Panc1 (cell line): Measurements from ENCODE around the gene RNF214. TPM values are rescaled to one million over a fixed set of nuclear protein-coding genes. Genes with fewer than 3 reads are reported as not detected.

ENCODE experiments used
- ATAC-seq: fragments of 200-7000 bp; cut with Tn5 transposase; 2 replicates; pipeline ENCODE4 v1.9.1; 2020; ENCODE audit warnings: mild to moderate bottlenecking, moderate library complexity
- BruUV-seq: library from RNA; stranded (reverse); fragments of 400-500 nt; replicated peaks from 2 replicates; lab custom pipeline; 2021; lab: Mats Ljungman, UMichigan
- CTCF ChIA-PET: fragments of 300-600 bp; sonication (Branson Sonifier 250); formaldehyde crosslinking; loops from one replicate; lab custom pipeline; 2022; ENCODE audit warnings: antibody characterized with exemption; lab: Charles Lee
- POLR2A ChIA-PET: fragments of 300-600 bp; sonication (Branson Sonifier 250); formaldehyde crosslinking; loops from one replicate; lab custom pipeline; 2022; ENCODE audit warnings: antibody characterized with exemption; lab: Charles Lee
- DNase-seq: peaks from one replicate; pipeline ENCODE4 v3.0.0-alpha.2; 2010; ENCODE audit warnings: low read depth, low spot score
- H3K27ac ChIP-seq: 2 replicates; pipeline ENCODE4 v1.5.1; 2011; ENCODE audit warnings: mild to moderate bottlenecking, low read length, inconsistent platforms
- H3K27me3 ChIP-seq: fragments of 200-500 bp; sonication (Bioruptor generic); 2 replicates; pipeline ENCODE4 v1.6.0; 2014; ENCODE audit warnings: low read length, inconsistent platforms; ENCODE audit not compliant: control insufficient read depth, insufficient read depth
- H3K36me3 ChIP-seq: fragments of 200-500 bp; sonication (Bioruptor generic); 2 replicates; pipeline ENCODE4 v1.5.1; 2014; ENCODE audit warnings: inconsistent platforms, mild to moderate bottlenecking, low read length, moderate library complexity; ENCODE audit not compliant: control insufficient read depth, insufficient read depth
- H3K4me1 ChIP-seq: 2 replicates; pipeline ENCODE4 v1.5.1; 2011; ENCODE audit warnings: inconsistent platforms, mild to moderate bottlenecking, low read length, moderate library complexity; ENCODE audit not compliant: control insufficient read depth, insufficient read depth
- H3K4me3 ChIP-seq, 2 experiments: 2 replicates each; pipeline ENCODE4 v1.5.1; 2011 to 2012; ENCODE audit warnings: low read depth in 2 of 2, low read length in 2 of 2, mild to moderate bottlenecking in 2 of 2, inconsistent platforms in 1 of 2, moderate library complexity in 1 of 2
- H3K9me3 ChIP-seq: fragments of 200-500 bp; sonication (Bioruptor generic); 2 replicates; pipeline ENCODE4 v1.5.1; 2014; ENCODE audit warnings: low read depth, mild to moderate bottlenecking, inconsistent platforms, low read length, moderate library complexity; ENCODE audit not compliant: control insufficient read depth, insufficient read depth
- POLR2AphosphoS5 ChIP-seq: IDR thresholded peaks from 2 replicates; pipeline ENCODE4 v1.6.1; 2012; ENCODE audit warnings: mild to moderate bottlenecking, low read depth, low read length, moderate library complexity
- SIN3A ChIP-seq: IDR thresholded peaks from 2 replicates; pipeline ENCODE4 v1.6.1; 2012; ENCODE audit warnings: low read depth, mild to moderate bottlenecking, low read length, moderate library complexity, borderline replicate concordance; ENCODE audit not compliant: insufficient read depth
- TCF7L2 ChIP-seq: IDR thresholded peaks from 2 replicates; pipeline ENCODE4 v1.6.1; 2011; ENCODE audit warnings: mild to moderate bottlenecking, low read depth, low read length, inconsistent platforms
- in situ Hi-C: cut with HindIII; loops from 2 replicates; pipeline ENCODE4 v1.10.0; 2016; ENCODE audit warnings: low sequenced_read_pairs, low pct_unique_long_range_greater_than_20kb
- intact Hi-C: fragments of 100-400 bp; cut with micrococcal nuclease; formaldehyde crosslinking; loops from one replicate; pipeline ENCODE4 v1.10.0; 2022; ENCODE audit not compliant: unreplicated experiment
- total RNA-seq: library from RNA; stranded (reverse); gene quantifications from one replicate; pipeline ENCODE4 v1.2.1, GENCODE V29; 2021; ENCODE audit not compliant: unreplicated experiment
- TF ChIP-seq, protein P1 (sequence below): fragments of 450-650 bp; IDR thresholded peaks from 2 replicates; pipeline ENCODE4 v1.5.1; 2017; ENCODE audit warnings: mild to moderate bottlenecking
- TF ChIP-seq, protein P2 (sequence below), 2 experiments: IDR thresholded peaks; 2 replicates each; pipeline ENCODE4 v1.6.1; 2011 to 2012; ENCODE audit warnings: low read depth in 2 of 2, control low read depth in 1 of 2, low read length in 1 of 2, mild to moderate bottlenecking in 1 of 2, moderate library complexity in 1 of 2; ENCODE audit not compliant: insufficient read depth in 1 of 2

The RNF214 gene
- total RNA-seq, 1 experiment from 2014 or later: 39.7 TPM

DNA sequence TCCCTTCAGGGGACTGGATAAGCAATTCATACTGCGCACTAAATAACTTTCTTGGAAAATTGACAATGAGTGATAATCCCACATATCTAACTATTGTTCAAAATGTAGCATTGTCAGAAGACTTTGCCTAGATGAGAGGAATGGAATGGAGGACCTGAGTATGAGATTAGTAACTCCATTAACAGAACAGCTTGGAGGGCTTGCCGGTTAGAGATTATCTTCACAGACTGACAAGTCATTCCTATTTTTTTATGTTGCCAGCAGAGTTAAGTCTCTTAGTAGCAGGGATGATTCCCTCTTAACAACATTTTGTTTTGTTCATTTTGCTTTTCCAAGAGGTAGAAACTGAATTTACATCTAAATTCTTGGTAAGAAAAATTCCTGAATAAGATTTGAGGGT is 51.6 kb downstream of the RNF214 start:
- Histone ChIP-seq H3K27me3 (no peaks in the 10 kb centered on the region), H3K4me3 (no peak overlapping the region), H3K27ac (no peak overlapping the region), H3K9me3 (no peaks in the 10 kb centered on the region), H3K4me1 (no peaks in the 10 kb centered on the region), H3K36me3 (peaks cover 5% of the 10 kb centered on the region)
- no peak for TF ChIP-seq POLR2AphosphoS5
- no peak for TF ChIP-seq SIN3A
- TF ChIP-seq, protein P1, sequence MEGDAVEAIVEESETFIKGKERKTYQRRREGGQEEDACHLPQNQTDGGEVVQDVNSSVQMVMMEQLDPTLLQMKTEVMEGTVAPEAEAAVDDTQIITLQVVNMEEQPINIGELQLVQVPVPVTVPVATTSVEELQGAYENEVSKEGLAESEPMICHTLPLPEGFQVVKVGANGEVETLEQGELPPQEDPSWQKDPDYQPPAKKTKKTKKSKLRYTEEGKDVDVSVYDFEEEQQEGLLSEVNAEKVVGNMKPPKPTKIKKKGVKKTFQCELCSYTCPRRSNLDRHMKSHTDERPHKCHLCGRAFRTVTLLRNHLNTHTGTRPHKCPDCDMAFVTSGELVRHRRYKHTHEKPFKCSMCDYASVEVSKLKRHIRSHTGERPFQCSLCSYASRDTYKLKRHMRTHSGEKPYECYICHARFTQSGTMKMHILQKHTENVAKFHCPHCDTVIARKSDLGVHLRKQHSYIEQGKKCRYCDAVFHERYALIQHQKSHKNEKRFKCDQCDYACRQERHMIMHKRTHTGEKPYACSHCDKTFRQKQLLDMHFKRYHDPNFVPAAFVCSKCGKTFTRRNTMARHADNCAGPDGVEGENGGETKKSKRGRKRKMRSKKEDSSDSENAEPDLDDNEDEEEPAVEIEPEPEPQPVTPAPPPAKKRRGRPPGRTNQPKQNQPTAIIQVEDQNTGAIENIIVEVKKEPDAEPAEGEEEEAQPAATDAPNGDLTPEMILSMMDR: no peak
- TF ChIP-seq TCF7L2: no peak
- TF ChIP-seq, protein P2, sequence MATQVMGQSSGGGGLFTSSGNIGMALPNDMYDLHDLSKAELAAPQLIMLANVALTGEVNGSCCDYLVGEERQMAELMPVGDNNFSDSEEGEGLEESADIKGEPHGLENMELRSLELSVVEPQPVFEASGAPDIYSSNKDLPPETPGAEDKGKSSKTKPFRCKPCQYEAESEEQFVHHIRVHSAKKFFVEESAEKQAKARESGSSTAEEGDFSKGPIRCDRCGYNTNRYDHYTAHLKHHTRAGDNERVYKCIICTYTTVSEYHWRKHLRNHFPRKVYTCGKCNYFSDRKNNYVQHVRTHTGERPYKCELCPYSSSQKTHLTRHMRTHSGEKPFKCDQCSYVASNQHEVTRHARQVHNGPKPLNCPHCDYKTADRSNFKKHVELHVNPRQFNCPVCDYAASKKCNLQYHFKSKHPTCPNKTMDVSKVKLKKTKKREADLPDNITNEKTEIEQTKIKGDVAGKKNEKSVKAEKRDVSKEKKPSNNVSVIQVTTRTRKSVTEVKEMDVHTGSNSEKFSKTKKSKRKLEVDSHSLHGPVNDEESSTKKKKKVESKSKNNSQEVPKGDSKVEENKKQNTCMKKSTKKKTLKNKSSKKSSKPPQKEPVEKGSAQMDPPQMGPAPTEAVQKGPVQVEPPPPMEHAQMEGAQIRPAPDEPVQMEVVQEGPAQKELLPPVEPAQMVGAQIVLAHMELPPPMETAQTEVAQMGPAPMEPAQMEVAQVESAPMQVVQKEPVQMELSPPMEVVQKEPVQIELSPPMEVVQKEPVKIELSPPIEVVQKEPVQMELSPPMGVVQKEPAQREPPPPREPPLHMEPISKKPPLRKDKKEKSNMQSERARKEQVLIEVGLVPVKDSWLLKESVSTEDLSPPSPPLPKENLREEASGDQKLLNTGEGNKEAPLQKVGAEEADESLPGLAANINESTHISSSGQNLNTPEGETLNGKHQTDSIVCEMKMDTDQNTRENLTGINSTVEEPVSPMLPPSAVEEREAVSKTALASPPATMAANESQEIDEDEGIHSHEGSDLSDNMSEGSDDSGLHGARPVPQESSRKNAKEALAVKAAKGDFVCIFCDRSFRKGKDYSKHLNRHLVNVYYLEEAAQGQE (IDR thresholded peaks at IDR 0.05; ENCODE audit: insufficient read depth in 1 of 2, low read depth in 2 of 2, low read length in 1 of 2): no peak
- ATAC-seq (no peak), DNase-seq (no peak)
- intact Hi-C loops: no loop called here
- no TSS peak for BruUV-seq
- POLR2A ChIA-PET: no interaction called here
- CTCF ChIA-PET: no interaction called here
- in situ Hi-C loops: no loop called here

DNA sequence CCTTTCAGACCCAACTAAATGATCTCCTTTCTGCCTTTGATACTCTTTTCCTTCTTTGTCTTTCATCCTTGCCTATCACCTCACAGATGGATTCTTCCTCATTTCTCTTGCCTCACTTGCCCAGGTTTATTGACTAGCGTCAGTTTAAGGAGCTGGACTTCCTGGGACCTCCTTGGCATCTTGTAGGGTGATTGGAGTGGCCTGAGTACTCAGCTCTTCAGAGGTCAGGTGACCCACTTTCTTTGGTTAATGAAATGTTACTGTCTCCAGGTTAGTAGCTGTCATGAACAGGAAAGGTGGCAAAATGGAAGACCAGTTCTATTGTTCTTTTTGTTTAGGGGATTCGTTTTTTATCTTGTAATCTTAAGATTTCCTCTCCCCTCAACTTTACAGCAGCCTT is 54.1 kb downstream of the RNF214 start:
- DNase-seq (no peak), ATAC-seq (no peak)
- POLR2A ChIA-PET: interaction anchor here (0.6 kb wide), 1 partner anchor 95 kb away, joined by 3 read pairs; no protein-coding TSS in a partner anchor
- H3K27ac ChIP-seq: no peak overlapping the region
- in situ Hi-C loops: no loop called here
- no peaks in the 10 kb centered on the region for H3K9me3 ChIP-seq
- intact Hi-C loops: no loop called here
- H3K36me3 ChIP-seq: peaks cover 5% of the 10 kb centered on the region
- H3K4me3 ChIP-seq: no peak overlapping the region
- H3K4me1 ChIP-seq: no peaks in the 10 kb centered on the region
- BruUV-seq: no TSS peak
- CTCF ChIA-PET: interaction anchor here (0.6 kb wide), 1 partner anchor 1965 kb away, joined by 3 read pairs; no protein-coding TSS in a partner anchor
- TF ChIP-seq, protein P1: no peak
- no peak for TF ChIP-seq POLR2AphosphoS5
- TF ChIP-seq, protein P2 (IDR thresholded peaks at IDR 0.05; ENCODE audit: insufficient read depth in 1 of 2, low read depth in 2 of 2, low read length in 1 of 2): no peak
- no peaks in the 10 kb centered on the region for H3K27me3 ChIP-seq
